Neural cell (in vitro differentiated cells): ENCODE data around the gene POLA2. TPM values are rescaled to one million over a fixed set of nuclear protein-coding genes. Genes with fewer than 3 reads are reported as not detected.

Experiments
- H2AFZ ChIP-seq: fragments of 200-600, 300-800 bp; sonication (generic), shearing (Covaris generic); 2 replicates; pipeline ENCODE4 v1.6.0; 2014; ENCODE audit warnings: low read depth, mild to moderate bottlenecking, antibody characterized with exemption, low read length, moderate library complexity
- H3F3A ChIP-seq: fragments of 200-600 bp; shearing (Covaris generic); 2 replicates; pipeline ENCODE4 v1.6.1; 2016; ENCODE audit warnings: mild to moderate bottlenecking, moderate library complexity, mixed read lengths, antibody characterized with exemption, low read length; ENCODE audit not compliant: insufficient read depth, poor library complexity, severe bottlenecking
- H3K27ac ChIP-seq: fragments of 200-600, 300-800 bp; sonication (generic), shearing (Covaris generic); 2 replicates; pipeline ENCODE4 v1.5.1; 2014; ENCODE audit warnings: mild to moderate bottlenecking, low read length, moderate library complexity
- H3K27me3 ChIP-seq: fragments of 300-800, 200-600 bp; sonication (generic), shearing (Covaris generic); 2 replicates; pipeline ENCODE4 v1.6.0; 2014; ENCODE audit warnings: mild to moderate bottlenecking, low read depth, low read length, moderate library complexity; ENCODE audit not compliant: insufficient read depth
- H3K36me3 ChIP-seq: fragments of 300-800, 200-600 bp; sonication (generic), shearing (Covaris generic); 2 replicates; pipeline ENCODE4 v1.5.1; 2014; ENCODE audit warnings: mild to moderate bottlenecking, antibody characterized with exemption, low read length, moderate library complexity; ENCODE audit not compliant: insufficient read depth
- H3K4me2 ChIP-seq: fragments of 300-800, 200-600 bp; sonication (generic), shearing (Covaris generic); 2 replicates; pipeline ENCODE4 v1.6.0; 2014; ENCODE audit warnings: mild to moderate bottlenecking, low read length
- H3K4me3 ChIP-seq: fragments of 300-800, 200-600 bp; sonication (generic), shearing (Covaris generic); 2 replicates; pipeline ENCODE4 v1.5.1; 2014; ENCODE audit warnings: mild to moderate bottlenecking, low read length, moderate library complexity
- H3K79me2 ChIP-seq: fragments of 200-600 bp; shearing (Covaris generic); replicated peaks from 2 replicates; pipeline ENCODE4 v1.6.0; 2014; ENCODE audit warnings: mild to moderate bottlenecking, low read length, moderate library complexity; ENCODE audit not compliant: insufficient read depth
- H3K9ac ChIP-seq: fragments of 300-800, 200-600 bp; sonication (generic), shearing (Covaris generic); 2 replicates; pipeline ENCODE4 v1.6.1; 2016; ENCODE audit warnings: mild to moderate bottlenecking, low read length, mixed read lengths
- H3K9me2 ChIP-seq: fragments of 200-600 bp; shearing (Covaris generic); 2 replicates; pipeline ENCODE4 v1.6.1; 2016; ENCODE audit warnings: mild to moderate bottlenecking, low read length, mixed read lengths; ENCODE audit not compliant: insufficient read depth
- H3K9me3 ChIP-seq: fragments of 200-600, 300-800 bp; sonication (generic), shearing (Covaris generic); 2 replicates; pipeline ENCODE4 v1.6.1; 2016; ENCODE audit warnings: mild to moderate bottlenecking, mixed run types, low read length, moderate library complexity, mixed read lengths
- H4K20me1 ChIP-seq: fragments of 200-600 bp; shearing (Covaris generic); 2 replicates; pipeline ENCODE4 v1.6.1; 2016; ENCODE audit warnings: mild to moderate bottlenecking, mixed run types; ENCODE audit not compliant: insufficient read depth
- EP300 ChIP-seq: fragments of 450-650 bp; conservative IDR thresholded peaks from 2 replicates; pipeline ENCODE4 v1.6.1; 2014; ENCODE audit warnings: antibody characterized with exemption, mild to moderate bottlenecking, moderate library complexity; ENCODE audit not compliant: poor library complexity, severe bottlenecking
- EZH2 ChIP-seq: fragments of 200-600, 300-800 bp; shearing (Covaris generic), sonication (generic); IDR thresholded peaks from 2 replicates; pipeline ENCODE4 v1.6.1; 2014; ENCODE audit warnings: antibody characterized with exemption, low read length, borderline replicate concordance, mild to moderate bottlenecking; ENCODE audit not compliant: insufficient read depth, poor library complexity, severe bottlenecking
- MXI1 ChIP-seq: fragments of 450-650 bp; conservative IDR thresholded peaks from 2 replicates; pipeline ENCODE4 v1.6.1; 2014; ENCODE audit warnings: antibody characterized with exemption, mild to moderate bottlenecking; ENCODE audit not compliant: poor library complexity, severe bottlenecking
- POLR2AphosphoS5 ChIP-seq: IDR thresholded peaks from 2 replicates; pipeline ENCODE4 v1.6.1; 2012
- RAD21 ChIP-seq: fragments of 450-650 bp; conservative IDR thresholded peaks from 2 replicates; pipeline ENCODE4 v1.6.1; 2014; ENCODE audit warnings: antibody characterized with exemption, mild to moderate bottlenecking, moderate library complexity
- REST ChIP-seq: IDR thresholded peaks from 2 replicates; pipeline ENCODE4 v1.6.1; 2012; ENCODE audit warnings: borderline replicate concordance
- SMC3 ChIP-seq: fragments of 450-650 bp; conservative IDR thresholded peaks from 2 replicates; pipeline ENCODE4 v1.6.1; 2014; ENCODE audit warnings: antibody characterized with exemption, mild to moderate bottlenecking, moderate library complexity; ENCODE audit not compliant: poor library complexity
- TAF1 ChIP-seq: IDR thresholded peaks from 2 replicates; pipeline ENCODE4 v1.6.1; 2012; ENCODE audit warnings: low read depth
- polyA plus RNA-seq: library from polyadenylated mRNA; depleted of rRNA; stranded (reverse); fragments of >200 nt; gene quantifications from 2 replicates; pipeline ENCODE4 v1.2.3, GENCODE V29; 2014
- TF ChIP-seq, protein P1 (sequence below): fragments of 450-650 bp; IDR thresholded peaks from 2 replicates; pipeline ENCODE4 v1.5.1; 2014; ENCODE audit warnings: antibody characterized with exemption, mild to moderate bottlenecking, moderate library complexity; ENCODE audit not compliant: poor library complexity, severe bottlenecking

The POLA2 gene
- polyA plus RNA-seq, 1 donor from 2014 or later = 4.3 TPM

- peak within 1 kb of the TSS; percentile 69 for H2AFZ ChIP-seq
- no peaks in the 10 kb centered on the region for H3K36me3 ChIP-seq
- H3K27me3 ChIP-seq = peaks cover 7% of the 10 kb centered on the region
- no peaks in the 10 kb centered on the region for H3K79me2 ChIP-seq
- no peak for TF ChIP-seq TAF1
- TF ChIP-seq, protein P1, sequence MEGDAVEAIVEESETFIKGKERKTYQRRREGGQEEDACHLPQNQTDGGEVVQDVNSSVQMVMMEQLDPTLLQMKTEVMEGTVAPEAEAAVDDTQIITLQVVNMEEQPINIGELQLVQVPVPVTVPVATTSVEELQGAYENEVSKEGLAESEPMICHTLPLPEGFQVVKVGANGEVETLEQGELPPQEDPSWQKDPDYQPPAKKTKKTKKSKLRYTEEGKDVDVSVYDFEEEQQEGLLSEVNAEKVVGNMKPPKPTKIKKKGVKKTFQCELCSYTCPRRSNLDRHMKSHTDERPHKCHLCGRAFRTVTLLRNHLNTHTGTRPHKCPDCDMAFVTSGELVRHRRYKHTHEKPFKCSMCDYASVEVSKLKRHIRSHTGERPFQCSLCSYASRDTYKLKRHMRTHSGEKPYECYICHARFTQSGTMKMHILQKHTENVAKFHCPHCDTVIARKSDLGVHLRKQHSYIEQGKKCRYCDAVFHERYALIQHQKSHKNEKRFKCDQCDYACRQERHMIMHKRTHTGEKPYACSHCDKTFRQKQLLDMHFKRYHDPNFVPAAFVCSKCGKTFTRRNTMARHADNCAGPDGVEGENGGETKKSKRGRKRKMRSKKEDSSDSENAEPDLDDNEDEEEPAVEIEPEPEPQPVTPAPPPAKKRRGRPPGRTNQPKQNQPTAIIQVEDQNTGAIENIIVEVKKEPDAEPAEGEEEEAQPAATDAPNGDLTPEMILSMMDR = no peak
- no peak for TF ChIP-seq EZH2
- TF ChIP-seq REST = no peak
- no peak for TF ChIP-seq EP300
- no peaks in the 10 kb centered on the region for H4K20me1 ChIP-seq
- peak within 1 kb of the TSS; percentile 98 for H3K4me3 ChIP-seq
- H3F3A ChIP-seq = no peaks in the 10 kb centered on the region
- no peaks in the 10 kb centered on the region for H3K9me2 ChIP-seq
- H3K27ac ChIP-seq = peak within 1 kb of the TSS; percentile 31
- H3K4me2 ChIP-seq = peak within 1 kb of the TSS; percentile 59
- H3K9ac ChIP-seq = peak within 1 kb of the TSS; percentile 77
- H3K9me3 ChIP-seq = no peaks in the 10 kb centered on the region
These were observed 52.9 kb downstream of the POLA2 start, which contains the start of gene CDC42EP2 for GRCh38 chr11:65314501-65315203. Gene CDC42EP2 (plus strand): TSS chr11:65314866. CDS start chr11:65320899, 6,033 bp downstream.

DNA sequence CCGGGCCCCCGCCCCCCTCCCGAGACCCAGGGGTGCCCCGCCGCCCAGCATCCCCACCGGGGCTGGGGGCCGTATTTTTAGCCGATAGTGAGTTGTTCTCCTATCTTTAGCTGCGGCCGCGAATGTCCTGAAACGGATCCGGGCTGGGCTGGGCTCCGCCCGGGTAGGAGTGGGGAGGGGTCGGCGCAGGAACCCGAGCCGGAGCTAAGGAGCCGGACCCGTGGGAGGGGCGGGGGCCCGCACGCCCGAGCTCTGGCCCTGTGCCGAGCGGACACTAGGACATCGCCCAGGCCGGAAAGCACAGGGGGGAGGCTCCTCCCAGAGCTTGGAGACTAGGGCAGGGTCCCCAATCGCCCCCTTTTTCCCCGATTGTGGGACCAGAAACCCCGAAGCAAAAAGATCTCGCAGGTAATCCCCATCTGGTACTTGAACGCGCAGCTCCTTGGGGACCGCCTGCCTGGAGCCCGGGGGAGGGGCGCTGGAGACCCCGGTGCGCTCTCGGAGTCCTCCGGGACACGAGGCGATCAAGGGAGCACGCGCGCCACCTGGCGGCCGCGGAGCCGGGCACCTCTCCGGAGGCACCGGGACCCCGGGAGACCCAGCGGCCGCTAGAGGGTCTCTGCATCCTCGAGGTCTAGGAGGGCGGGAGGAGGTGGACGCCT lies 53.6 kb downstream of the POLA2 start:
- Histone ChIP-seq H3K79me2 (no peaks in the 10 kb centered on the region), H4K20me1 (no peaks in the 10 kb centered on the region), H2AFZ (peak overlapping the region; percentile 69), H3K27ac (peak overlapping the region; percentile 31), H3K4me3 (peak overlapping the region; percentile 98), H3K27me3 (peaks cover 7% of the 10 kb centered on the region), H3K9ac (peak overlapping the region; percentile 77), H3F3A (no peaks in the 10 kb centered on the region), H3K9me2 (no peaks in the 10 kb centered on the region), H3K36me3 (no peaks in the 10 kb centered on the region), H3K4me2 (peak overlapping the region; percentile 59), H3K9me3 (no peaks in the 10 kb centered on the region)
- TF ChIP-seq, protein P1 = peak; percentile 99
- TF ChIP-seq REST = no peak
- TF ChIP-seq SMC3 = peak; percentile 86
- no peak for TF ChIP-seq EP300
- TF ChIP-seq POLR2AphosphoS5 = peak; percentile 53
- TF ChIP-seq RAD21 = peak; percentile 71
- TF ChIP-seq EZH2 = no peak
- no peak for TF ChIP-seq TAF1
- peak; percentile 81 for TF ChIP-seq MXI1
